ENCODE results near the gene RPS6KA3.

RPS6KA3 gene

GRCh38 chrX:20228245-20228644 is 38.5 kb downstream of the RPS6KA3 start:
- H3K27ac ChIP-seq = no peak overlapping the region
- no peaks in the 10 kb centered on the region for H3K9me3 ChIP-seq
- TF ChIP-seq, protein P1, sequence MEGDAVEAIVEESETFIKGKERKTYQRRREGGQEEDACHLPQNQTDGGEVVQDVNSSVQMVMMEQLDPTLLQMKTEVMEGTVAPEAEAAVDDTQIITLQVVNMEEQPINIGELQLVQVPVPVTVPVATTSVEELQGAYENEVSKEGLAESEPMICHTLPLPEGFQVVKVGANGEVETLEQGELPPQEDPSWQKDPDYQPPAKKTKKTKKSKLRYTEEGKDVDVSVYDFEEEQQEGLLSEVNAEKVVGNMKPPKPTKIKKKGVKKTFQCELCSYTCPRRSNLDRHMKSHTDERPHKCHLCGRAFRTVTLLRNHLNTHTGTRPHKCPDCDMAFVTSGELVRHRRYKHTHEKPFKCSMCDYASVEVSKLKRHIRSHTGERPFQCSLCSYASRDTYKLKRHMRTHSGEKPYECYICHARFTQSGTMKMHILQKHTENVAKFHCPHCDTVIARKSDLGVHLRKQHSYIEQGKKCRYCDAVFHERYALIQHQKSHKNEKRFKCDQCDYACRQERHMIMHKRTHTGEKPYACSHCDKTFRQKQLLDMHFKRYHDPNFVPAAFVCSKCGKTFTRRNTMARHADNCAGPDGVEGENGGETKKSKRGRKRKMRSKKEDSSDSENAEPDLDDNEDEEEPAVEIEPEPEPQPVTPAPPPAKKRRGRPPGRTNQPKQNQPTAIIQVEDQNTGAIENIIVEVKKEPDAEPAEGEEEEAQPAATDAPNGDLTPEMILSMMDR (IDR thresholded peaks at IDR 0.05) = no peak
- H3K27me3 ChIP-seq = no peaks in the 10 kb centered on the region
- peaks cover 4% of the 10 kb centered on the region for H3K36me3 ChIP-seq
- H3K4me3 ChIP-seq (ENCODE audit: low read depth in 1 of 2, low read length in 1 of 2) = no peak overlapping the region
- no peaks in the 10 kb centered on the region for H3K4me1 ChIP-seq (ENCODE audit: control insufficient read depth in 1 of 2, insufficient read depth in 1 of 2, low read depth in 1 of 2, low read length in 1 of 2)

DNA sequence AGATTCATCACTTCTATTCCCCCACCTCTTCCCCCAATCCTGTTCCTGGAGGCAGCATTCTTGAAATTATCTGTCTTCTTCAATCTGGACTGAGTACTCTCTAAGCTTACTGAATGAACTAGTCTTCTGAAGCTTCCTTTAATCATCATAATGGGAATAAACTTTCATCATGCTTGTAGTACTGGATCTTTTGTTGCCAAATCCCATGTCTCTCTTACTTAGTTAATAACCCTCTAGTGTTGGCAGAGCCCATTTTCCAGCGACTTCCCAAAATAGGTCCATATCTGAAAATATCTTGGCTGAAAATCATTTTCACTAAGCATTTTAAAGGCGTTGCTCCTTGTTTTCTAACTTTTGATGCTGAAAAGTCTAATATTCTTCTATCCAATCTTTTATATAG is 39.6 kb downstream of the RPS6KA3 start:
- TF ChIP-seq, protein P1 (IDR thresholded peaks at IDR 0.05) = no peak
- H3K36me3 ChIP-seq = peaks cover 4% of the 10 kb centered on the region
- no peaks in the 10 kb centered on the region for H3K4me1 ChIP-seq (ENCODE audit: control insufficient read depth in 1 of 2, insufficient read depth in 1 of 2, low read depth in 1 of 2, low read length in 1 of 2)
- no peaks in the 10 kb centered on the region for H3K27me3 ChIP-seq
- no peaks in the 10 kb centered on the region for H3K9me3 ChIP-seq
- H3K4me3 ChIP-seq (ENCODE audit: low read depth in 1 of 2, low read length in 1 of 2) = no peak overlapping the region
- H3K27ac ChIP-seq = no peak overlapping the region

GRCh38 chrX:20225488-20225833 is 41.2 kb downstream of the RPS6KA3 start:
- TF ChIP-seq, protein P1 (IDR thresholded peaks at IDR 0.05) = no peak
- Histone ChIP-seq H3K4me3 (ENCODE audit: low read depth in 1 of 2, low read length in 1 of 2) (no peak overlapping the region), H3K4me1 (ENCODE audit: control insufficient read depth in 1 of 2, insufficient read depth in 1 of 2, low read depth in 1 of 2, low read length in 1 of 2) (no peaks in the 10 kb centered on the region)

DNA sequence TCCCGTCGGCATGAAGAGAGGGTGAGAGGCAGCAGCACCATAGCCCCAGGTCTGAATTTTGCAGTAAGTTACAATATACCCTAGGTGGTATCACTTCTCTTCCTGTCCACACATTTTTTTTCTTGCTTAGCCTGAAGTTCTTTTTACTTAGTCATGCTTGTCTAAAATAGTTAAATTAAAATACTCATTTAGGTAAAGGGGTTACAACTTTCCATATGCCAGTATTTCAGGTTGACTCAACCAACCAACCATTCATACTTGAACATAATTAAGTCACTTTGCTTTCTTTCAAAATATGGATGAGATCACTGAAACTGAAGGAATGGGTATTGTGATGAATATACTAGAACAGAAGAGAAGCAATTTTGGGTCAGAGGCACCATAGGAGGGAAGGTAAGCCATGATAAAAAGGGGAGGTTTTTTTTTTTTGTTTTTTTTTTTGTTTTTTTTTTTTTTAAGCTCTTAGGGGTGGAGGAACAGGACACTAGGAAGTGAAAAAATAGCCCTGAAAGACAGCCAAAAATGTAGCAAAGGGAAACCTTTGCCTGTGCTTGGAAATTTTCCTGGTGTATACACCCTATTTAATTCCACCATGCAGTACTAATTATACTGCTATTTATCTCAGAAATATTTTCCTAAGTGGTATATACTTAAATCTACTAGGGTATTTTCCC is 41.8 kb downstream of the RPS6KA3 start:
- Histone ChIP-seq H3K9me3 (no peaks in the 10 kb centered on the region), H3K4me3 (ENCODE audit: low read depth in 1 of 2, low read length in 1 of 2) (no peak overlapping the region), H3K27ac (no peak overlapping the region), H3K36me3 (no peaks in the 10 kb centered on the region), H3K27me3 (no peaks in the 10 kb centered on the region), H3K4me1 (ENCODE audit: control insufficient read depth in 1 of 2, insufficient read depth in 1 of 2, low read depth in 1 of 2, low read length in 1 of 2) (no peaks in the 10 kb centered on the region)
- TF ChIP-seq, protein P1 (IDR thresholded peaks at IDR 0.05) = no peak

More at GRCh38 chrX:20225488-20225833, 41.2 kb downstream of the RPS6KA3 start:
- Histone ChIP-seq H3K9me3 (no peaks in the 10 kb centered on the region), H3K27me3 (no peaks in the 10 kb centered on the region), H3K27ac (no peak overlapping the region), H3K36me3 (no peaks in the 10 kb centered on the region)

- H3K27ac ChIP-seq = peak overlapping the region; percentile 10
- TF ChIP-seq, protein P1 (IDR thresholded peaks at IDR 0.05) = no peak
- H3K4me1 ChIP-seq (ENCODE audit: control insufficient read depth in 1 of 2, insufficient read depth in 1 of 2, low read depth in 1 of 2, low read length in 1 of 2) = peaks cover 11 to 15% of the 10 kb centered on the region in 2 experiments
- no peaks in the 10 kb centered on the region for H3K27me3 ChIP-seq
- no peaks in the 10 kb centered on the region for H3K36me3 ChIP-seq
- no peak overlapping the region for H3K4me3 ChIP-seq (ENCODE audit: low read depth in 1 of 2, low read length in 1 of 2)
- no peaks in the 10 kb centered on the region for H3K9me3 ChIP-seq
Measured at GRCh38 chrX:20221902-20222301, 44.8 kb downstream of the RPS6KA3 start.

Data from neutrophil (primary cell).